Measurements from ENCODE around the gene NMT2. TPM values are rescaled to one million over a fixed set of nuclear protein-coding genes. Genes with fewer than 3 reads are reported as not detected.

Gene NMT2
- total RNA-seq, 1 experiment from 2014 or later = 15.7 TPM

GRCh38 chr10:15163253-15163828 is 5.2 kb downstream of the NMT2 start:
- TF ChIP-seq EZH2 (IDR thresholded peaks at IDR 0.05; ENCODE audit: borderline replicate concordance, low read depth, low read length, poor library complexity, severe bottlenecking) (no peak), CTCF (conservative IDR thresholded peaks at IDR 0.05; ENCODE audit: low read depth, low read length) (no peak)
- intact Hi-C loops (cut with micrococcal nuclease; ENCODE audit: unreplicated experiment) = no loop called here
- BruUV-seq (replicated peaks) = no TSS peak
- Histone ChIP-seq H3K27me3 (replicated peaks; ENCODE audit: insufficient read depth, low read depth, low read length, poor library complexity) (no peaks in the 10 kb centered on the region), H3K4me3 (ENCODE audit: low read depth, low read length, poor library complexity, severe bottlenecking) (no peak overlapping the region), H3K4me1 (ENCODE audit: insufficient read depth, low read length, poor library complexity, severe bottlenecking) (peaks cover 11% of the 10 kb centered on the region), H3K27ac (ENCODE audit: low read depth, low read length, poor library complexity, severe bottlenecking) (no peak overlapping the region), H3K36me3 (ENCODE audit: insufficient read depth, low read length, poor library complexity, severe bottlenecking) (no peaks in the 10 kb centered on the region), H3K9me3 (ENCODE audit: low read depth, low read length, poor library complexity, severe bottlenecking) (no peaks in the 10 kb centered on the region)
- DNase-seq (ENCODE audit: low spot score) = no peak
- CTCF ChIA-PET = no interaction called here
- POLR2A ChIA-PET (ENCODE audit: low non-redundant PET) = no interaction called here

GRCh38 chr10:15158972-15159371 is 9.5 kb downstream of the NMT2 start:
- DNase-seq (ENCODE audit: low spot score) = no peak
- Histone ChIP-seq H3K27me3 (replicated peaks; ENCODE audit: insufficient read depth, low read depth, low read length, poor library complexity) (no peaks in the 10 kb centered on the region), H3K4me3 (ENCODE audit: low read depth, low read length, poor library complexity, severe bottlenecking) (no peak overlapping the region), H3K27ac (ENCODE audit: low read depth, low read length, poor library complexity, severe bottlenecking) (no peak overlapping the region), H3K36me3 (ENCODE audit: insufficient read depth, low read length, poor library complexity, severe bottlenecking) (no peaks in the 10 kb centered on the region), H3K4me1 (ENCODE audit: insufficient read depth, low read length, poor library complexity, severe bottlenecking) (no peaks in the 10 kb centered on the region), H3K9me3 (ENCODE audit: low read depth, low read length, poor library complexity, severe bottlenecking) (no peaks in the 10 kb centered on the region)
- TF ChIP-seq EZH2 (IDR thresholded peaks at IDR 0.05; ENCODE audit: borderline replicate concordance, low read depth, low read length, poor library complexity, severe bottlenecking) = no peak
- CTCF ChIA-PET = no interaction called here
- BruUV-seq (replicated peaks) = no TSS peak
- intact Hi-C loops (cut with micrococcal nuclease; ENCODE audit: unreplicated experiment) = no loop called here
- POLR2A ChIA-PET (ENCODE audit: low non-redundant PET) = no interaction called here

- ChIA-PET CTCF (no interaction called here), POLR2A (ENCODE audit: low non-redundant PET) (no interaction called here)
- intact Hi-C loops (cut with micrococcal nuclease; ENCODE audit: unreplicated experiment) = no loop called here
These were observed 10.0 kb downstream of the NMT2 start for GRCh38 chr10:15158448-15158847.

More at GRCh38 chr10:15158448-15158847, 10.0 kb downstream of the NMT2 start:
- no peaks in the 10 kb centered on the region for H3K27me3 ChIP-seq (replicated peaks; ENCODE audit: insufficient read depth, low read depth, low read length, poor library complexity)
- H3K9me3 ChIP-seq (ENCODE audit: low read depth, low read length, poor library complexity, severe bottlenecking) = no peaks in the 10 kb centered on the region
- no peak overlapping the region for H3K27ac ChIP-seq (ENCODE audit: low read depth, low read length, poor library complexity, severe bottlenecking)
- no peak for DNase-seq (ENCODE audit: low spot score)
- H3K36me3 ChIP-seq (ENCODE audit: insufficient read depth, low read length, poor library complexity, severe bottlenecking) = no peaks in the 10 kb centered on the region
- no TSS peak for BruUV-seq (replicated peaks)
- TF ChIP-seq EZH2 (IDR thresholded peaks at IDR 0.05; ENCODE audit: borderline replicate concordance, low read depth, low read length, poor library complexity, severe bottlenecking) = no peak
- no peak for TF ChIP-seq CTCF (conservative IDR thresholded peaks at IDR 0.05; ENCODE audit: low read depth, low read length)
- no peak overlapping the region for H3K4me3 ChIP-seq (ENCODE audit: low read depth, low read length, poor library complexity, severe bottlenecking)
- H3K4me1 ChIP-seq (ENCODE audit: insufficient read depth, low read length, poor library complexity, severe bottlenecking) = no peaks in the 10 kb centered on the region
